AG20443 (cell line): ENCODE measurements around the gene IQGAP2.
"Not testable (repeated sequence)": the region's sequence is repeated elsewhere in the genome, so short reads cannot be mapped to it uniquely, and the experiment has no call there.

Experiments
- DNase-seq: peaks from one replicate; pipeline ENCODE4 v3.0.0; 2012; ENCODE audit warnings: low spot score, mixed read lengths

The IQGAP2 gene

DNA sequence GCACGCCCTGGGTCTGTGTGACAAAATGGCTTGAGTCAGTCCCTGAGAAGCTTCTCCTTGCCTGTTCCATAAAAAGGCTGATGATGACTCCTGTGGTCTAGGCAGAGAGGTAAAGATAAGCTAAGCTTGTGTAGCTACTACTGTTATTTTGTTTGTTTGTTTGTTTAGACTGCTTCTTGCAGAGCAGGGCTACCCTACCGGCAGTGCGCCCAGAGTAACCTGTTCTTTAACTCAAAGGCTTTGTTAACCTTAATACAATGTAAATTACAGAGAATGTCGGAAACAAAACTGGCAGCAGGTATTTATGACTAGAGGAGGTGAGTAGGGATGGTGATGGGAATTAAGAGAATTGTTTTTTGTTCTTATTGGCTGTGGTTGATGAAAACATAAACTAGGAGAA lies 132.5 kb downstream of the IQGAP2 start:
- DNase-seq = no peak

DNA sequence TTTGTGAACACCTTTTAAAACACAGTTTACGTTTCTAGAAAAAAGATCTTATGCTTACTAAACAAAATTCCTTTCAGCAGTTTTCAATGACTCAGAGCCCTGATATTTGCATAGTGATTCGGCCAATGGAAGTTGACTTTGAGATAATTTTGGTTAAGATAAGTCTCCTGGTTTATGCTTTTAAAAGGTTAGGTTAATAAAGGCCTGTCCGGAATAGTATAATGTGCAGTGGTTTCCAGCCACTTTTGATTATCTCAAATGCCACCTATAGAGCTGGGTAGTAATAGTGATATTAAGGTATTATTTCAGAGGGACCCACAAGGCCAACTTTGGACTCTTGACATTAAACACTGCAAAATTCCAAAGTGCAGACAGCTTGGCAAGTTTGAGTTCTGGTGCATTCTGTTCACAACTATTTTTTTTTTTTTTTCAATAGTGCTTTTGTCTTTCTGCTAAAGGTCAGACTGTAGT lies 134.0 kb downstream of the IQGAP2 start:
- no peak for DNase-seq

DNA sequence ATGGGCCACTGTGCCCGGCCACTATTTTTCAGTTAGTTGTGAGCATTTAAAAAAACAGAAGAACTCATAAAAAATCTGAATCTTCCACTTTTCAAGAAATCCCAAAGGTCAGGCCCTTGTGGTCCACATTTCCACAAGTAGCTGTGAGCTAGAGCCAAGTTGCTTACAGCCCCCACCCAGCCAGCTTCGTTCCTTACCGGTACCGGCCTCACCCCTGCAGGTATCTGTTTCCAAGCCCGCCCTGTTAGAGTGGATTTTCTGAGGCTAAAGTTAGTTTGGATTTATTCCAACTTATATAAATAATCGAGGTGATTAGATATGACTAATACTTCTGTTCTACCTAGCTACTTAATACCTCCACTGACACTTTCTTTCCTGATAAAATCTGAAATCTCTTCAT lies 139.2 kb downstream of the IQGAP2 start:
- DNase-seq = no peak

DNA sequence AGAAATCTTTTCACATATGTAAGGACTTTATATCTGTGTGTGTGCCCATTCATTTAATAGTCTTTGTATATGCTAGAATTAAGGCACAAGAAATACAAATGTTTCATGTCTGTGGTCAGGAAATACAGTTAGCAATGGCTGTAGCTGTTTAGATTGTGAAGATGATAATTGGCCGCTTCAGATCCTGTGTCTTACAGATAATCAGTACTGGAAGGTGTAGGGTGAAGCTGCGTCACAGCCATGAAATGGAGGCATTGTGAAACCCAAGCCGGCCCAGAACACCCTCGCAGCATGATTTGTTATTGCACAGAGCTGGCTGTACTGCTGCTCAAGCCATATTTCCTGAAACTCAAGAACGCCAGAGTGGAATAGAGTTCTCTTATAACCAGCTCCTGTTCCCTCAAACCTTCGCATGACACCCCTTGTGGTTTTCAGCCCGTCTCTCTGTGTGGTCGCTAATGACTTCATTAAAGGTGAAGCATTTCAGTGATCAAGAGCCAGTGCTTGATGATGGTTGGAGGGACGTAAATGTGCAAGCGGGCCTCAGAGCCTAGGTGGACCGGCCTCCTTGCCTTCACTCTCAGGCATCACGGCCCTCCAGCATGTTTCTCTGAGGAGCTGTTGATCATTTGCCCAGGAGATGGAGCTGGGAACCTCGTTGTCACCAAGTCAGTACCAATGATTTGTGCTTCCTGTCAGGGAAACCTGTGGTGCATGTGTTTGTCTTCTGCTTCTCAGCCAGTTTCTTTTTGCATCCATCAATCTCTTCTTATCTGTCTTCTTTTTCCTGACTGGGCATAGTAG lies 140.0 kb downstream of the IQGAP2 start:
- DNase-seq = no peak

- DNase-seq = no peak
These were observed 141.3 kb downstream of the IQGAP2 start for GRCh38 chr5:76544268-76544926.

DNA sequence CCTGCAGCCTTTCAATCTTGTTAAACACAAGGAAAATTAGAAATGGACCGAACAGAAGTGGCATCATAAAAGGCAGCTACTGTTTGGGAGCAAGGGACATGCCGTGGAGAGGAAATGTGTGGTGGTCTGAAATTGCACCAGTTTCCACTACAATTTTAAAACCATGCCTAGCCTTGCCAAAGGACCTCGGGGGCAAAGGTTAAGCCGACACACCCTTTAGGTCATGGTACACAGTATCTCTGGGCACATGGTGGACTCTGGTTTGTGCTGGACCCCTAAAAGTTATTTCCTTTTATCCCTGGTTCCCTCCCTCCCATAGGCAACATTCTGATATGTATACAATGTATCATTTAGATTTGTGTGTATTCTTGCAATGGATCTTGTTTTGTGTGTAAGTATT lies 142.1 kb downstream of the IQGAP2 start:
- DNase-seq = no peak

GRCh38 chr5:76546497-76547102 lies 143.5 kb downstream of the IQGAP2 start:
- no peak for DNase-seq

DNA sequence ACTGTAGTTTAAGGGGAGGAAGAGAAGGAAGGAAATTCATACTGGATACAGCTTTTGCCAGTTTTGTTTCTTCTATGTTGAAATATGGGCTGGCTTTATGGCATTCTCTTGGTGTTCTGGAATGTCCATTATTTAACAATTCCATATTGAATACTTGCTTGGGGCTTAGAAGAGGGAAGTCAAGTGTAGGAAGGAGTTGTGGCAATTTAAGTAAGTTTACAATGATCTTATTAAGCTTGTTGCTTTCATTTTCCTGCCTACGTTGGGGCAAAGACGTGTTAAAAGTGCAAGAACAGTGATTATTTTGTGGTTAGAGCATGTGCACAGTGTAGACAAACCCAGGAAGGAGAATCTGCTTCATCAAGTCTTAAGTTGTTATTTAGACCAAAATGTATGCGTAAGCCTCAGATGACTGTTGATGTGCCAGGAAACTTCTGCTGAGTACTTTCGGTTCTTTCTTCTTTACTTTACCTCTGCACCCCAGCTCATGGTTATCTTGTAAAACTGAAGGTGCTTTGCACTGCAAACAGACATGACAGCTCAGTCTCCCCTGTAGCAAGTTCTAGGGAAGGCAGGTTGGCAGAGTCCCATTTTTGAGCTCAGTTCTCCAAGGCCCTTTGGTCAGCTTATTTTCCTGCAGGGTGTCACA lies 144.3 kb downstream of the IQGAP2 start:
- no peak for DNase-seq

DNA sequence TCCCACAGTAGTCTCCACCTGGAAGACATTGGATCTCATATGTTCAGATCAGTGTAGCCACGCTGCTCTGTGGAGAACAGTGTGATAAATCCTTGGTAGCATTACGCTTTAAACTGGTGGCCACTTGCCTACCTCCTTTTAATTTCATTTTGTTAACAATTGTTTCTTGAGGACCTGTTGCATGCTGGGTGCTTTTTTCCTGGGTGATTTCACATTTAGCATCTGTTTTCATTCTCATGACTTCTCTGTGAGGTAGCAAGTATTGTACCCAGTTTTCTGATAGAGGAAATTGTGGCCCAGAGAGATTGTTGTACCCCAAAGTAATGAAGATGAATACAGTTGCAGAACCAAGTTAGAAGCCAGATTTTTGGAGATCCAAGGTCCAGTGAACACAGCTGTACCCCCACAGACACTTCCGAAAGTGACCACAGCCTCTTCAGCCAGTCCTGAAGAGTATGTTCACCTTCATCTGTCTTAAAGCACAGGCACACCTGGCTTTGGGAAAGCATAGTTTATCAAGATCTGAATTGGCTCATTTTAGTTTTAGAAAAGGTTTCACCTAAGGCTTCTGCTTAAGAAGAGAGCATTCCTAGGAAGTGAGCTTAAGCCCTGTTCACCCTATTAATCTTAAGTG lies 144.9 kb downstream of the IQGAP2 start:
- DNase-seq = no peak

GRCh38 chr5:76548525-76549229 lies 145.6 kb downstream of the IQGAP2 start:
- no peak for DNase-seq

DNA sequence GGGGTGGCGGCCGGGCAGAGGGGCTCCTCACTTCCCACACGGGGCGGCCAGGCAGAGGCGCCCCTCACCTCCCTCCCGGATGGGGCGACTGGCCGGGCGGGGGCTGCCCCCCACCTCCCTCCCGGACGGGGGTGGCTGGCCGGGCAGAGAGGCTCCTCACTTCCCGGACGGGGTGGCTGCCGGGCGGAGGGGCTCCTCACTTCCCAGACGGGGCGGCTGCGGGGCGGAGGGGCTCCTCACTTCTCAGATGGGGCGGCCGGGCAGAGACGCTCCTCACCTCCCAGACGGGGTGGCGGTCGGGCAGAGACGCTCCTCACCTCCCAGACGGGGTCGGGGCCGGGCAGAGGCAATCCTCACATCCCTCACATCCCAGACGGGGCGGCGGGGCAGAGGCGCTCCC lies 147.8 kb downstream of the IQGAP2 start:
- DNase-seq = not testable (repeated sequence)

GRCh38 chr5:76552546-76552945 lies 149.5 kb downstream of the IQGAP2 start:
- DNase-seq = no peak

DNA sequence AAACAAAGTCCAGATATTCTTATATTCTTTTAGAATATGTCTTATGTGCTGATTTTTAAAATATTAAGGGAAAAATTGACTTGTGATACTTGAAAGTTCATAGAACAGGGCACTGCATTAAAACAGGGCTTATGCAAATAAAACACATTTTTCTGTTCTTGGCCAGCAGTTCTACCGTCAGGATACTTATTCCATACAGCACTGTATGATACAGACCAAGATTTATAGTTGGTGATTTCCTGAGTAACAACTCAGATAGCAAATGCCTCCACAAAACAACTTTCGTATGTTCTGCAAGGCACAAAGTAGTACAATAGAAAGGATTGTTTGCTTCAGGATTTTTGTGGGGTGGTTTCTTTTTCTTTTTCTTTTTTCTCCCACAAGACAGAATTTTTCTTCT lies 150.2 kb downstream of the IQGAP2 start:
- DNase-seq = no peak

GRCh38 chr5:76555114-76555513 lies 152.0 kb downstream of the IQGAP2 start:
- DNase-seq = no peak

- no peak for DNase-seq
These were observed 152.6 kb downstream of the IQGAP2 start for GRCh38 chr5:76555717-76556116.

DNA sequence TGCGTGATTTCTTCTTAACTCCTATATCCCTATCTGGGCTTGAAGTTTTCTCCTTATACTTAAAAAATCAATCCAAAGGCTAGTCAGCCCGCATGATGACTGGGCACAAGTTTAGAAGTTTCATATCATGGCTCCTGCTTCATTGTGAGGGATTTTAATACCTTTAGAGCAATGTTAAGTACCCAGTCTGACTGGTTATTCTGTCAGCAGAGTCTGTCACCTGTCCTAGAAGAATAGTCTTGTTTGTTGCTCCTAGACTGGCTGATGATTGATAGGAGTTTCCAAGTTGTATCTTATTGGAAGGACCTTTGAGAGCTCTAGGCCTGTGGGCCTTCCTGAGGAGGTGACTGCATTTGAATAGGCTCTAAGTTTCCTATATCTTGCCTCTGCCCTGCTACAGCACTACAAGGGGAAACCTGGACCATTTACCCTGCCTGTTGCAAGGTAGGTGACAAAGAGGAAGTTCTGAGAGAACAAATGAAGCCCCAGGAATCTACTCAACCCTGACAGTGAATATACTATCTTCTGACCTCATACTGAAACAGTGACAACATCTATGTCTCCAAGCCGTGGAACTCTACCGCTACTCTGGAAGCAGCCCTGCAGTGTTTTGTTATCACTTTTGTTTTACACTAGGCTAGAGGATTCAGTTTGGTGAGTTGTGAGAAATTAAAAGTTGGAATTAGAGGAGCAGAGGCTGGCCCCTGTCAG lies 153.6 kb downstream of the IQGAP2 start:
- DNase-seq = no peak

DNA sequence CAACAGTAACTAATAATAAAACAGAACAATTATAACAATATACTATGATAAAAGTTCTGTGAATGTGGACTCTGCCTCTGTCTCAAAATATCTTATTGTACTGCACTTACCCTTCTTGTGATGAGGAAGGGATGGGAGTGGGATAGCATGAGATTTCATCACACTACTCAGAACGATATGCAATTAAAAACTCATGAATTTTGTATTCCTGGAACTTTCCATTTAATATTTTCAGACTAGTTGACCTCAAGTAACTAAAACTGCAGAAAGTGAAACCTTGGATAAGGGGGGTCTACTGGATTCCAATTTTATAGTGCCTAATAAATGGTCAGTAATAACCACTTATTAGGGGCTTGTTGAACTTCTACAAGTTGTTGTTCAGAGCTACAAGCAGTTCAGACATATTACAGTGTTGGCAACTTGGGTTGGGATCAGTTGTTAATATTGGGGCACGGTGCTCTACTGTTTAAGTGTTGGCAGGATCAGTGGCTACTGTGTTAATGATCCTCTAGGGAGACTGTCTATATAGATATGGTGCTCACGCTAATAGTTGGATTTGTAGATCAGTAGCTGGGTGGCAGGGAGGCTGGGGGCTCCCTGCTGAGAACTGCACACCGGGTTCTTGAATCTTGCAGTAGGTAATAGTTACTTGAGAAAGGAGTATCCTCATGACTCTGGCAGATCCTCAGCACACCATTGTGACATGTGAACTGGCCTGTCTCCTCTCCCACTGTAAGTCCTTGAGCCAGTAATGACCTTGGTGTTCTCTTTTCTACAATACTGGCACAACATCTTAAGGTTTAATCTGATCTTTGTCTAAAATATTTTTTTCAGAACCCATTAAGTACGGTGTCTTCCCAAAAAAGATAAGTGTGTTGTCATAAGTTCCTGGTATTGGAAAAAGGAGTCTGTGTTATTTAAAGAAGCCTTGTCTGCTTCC lies 158.1 kb downstream of the IQGAP2 start:
- DNase-seq = no peak

GRCh38 chr5:76561959-76562358 lies 158.9 kb downstream of the IQGAP2 start:
- no peak for DNase-seq

DNA sequence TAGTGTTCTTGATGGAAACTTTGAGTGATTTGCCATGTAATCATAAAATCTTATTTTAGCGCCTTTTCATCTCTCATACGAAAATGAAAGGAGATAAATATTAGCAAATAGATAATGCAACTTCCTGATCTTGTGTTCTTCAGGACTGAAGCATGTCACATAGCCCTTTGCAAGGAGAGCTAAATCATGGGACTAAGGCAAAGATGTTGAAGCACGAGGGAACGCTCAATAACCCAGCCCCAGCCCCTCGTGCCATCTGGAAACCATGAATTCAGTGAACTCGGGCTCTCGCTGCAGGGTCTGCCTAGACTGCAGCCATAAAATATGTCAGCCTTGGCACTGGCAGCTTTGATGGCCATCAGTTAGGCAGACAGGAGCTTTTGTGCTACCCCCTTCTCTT lies 161.9 kb downstream of the IQGAP2 start:
- DNase-seq = no peak

DNA sequence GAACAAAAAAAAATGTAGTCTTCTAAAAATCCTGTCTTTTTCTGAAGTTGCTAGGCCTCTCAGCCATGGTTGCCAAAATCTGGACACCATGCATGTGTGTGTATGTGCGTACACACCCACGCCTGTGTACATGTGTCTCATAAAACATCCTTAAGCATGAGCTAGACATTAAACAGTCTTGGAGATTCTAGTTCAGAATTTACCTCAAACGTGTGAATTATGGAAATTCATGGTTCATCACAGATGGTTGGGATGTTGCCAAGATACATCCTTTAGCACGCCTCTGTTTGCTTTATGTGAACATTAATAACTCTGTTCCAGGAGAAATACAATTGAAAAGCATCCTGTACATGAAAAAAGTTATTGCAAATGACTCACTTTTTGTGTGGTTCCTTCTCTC lies 167.1 kb downstream of the IQGAP2 start:
- DNase-seq = no peak
